ENCODE data around the gene CAMK1D. TPM values are rescaled to one million over a fixed set of nuclear protein-coding genes. Genes with fewer than 3 reads are reported as not detected.

Gene CAMK1D
- total RNA-seq, 2 donors from 2014 or later: 4.8 to 14.5 TPM

- no peak overlapping the region for H3K27ac ChIP-seq
- TF ChIP-seq, protein P1, sequence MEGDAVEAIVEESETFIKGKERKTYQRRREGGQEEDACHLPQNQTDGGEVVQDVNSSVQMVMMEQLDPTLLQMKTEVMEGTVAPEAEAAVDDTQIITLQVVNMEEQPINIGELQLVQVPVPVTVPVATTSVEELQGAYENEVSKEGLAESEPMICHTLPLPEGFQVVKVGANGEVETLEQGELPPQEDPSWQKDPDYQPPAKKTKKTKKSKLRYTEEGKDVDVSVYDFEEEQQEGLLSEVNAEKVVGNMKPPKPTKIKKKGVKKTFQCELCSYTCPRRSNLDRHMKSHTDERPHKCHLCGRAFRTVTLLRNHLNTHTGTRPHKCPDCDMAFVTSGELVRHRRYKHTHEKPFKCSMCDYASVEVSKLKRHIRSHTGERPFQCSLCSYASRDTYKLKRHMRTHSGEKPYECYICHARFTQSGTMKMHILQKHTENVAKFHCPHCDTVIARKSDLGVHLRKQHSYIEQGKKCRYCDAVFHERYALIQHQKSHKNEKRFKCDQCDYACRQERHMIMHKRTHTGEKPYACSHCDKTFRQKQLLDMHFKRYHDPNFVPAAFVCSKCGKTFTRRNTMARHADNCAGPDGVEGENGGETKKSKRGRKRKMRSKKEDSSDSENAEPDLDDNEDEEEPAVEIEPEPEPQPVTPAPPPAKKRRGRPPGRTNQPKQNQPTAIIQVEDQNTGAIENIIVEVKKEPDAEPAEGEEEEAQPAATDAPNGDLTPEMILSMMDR (IDR thresholded peaks at IDR 0.05): no peak
- TF ChIP-seq POLR2A (IDR thresholded peaks at IDR 0.05) (no peak), POLR2AphosphoS5 (IDR thresholded peaks at IDR 0.05) (no peak)
- H3K9me3 ChIP-seq: no peaks in the 10 kb centered on the region
- intact Hi-C loops (cut with DNase I): no loop called here
- H3K27me3 ChIP-seq (replicated peaks; ENCODE audit: insufficient read depth): no peaks in the 10 kb centered on the region
- 60% methylated on average over 7 of the region's 7 CpGs for WGBS
- no peaks in the 10 kb centered on the region for H3K36me3 ChIP-seq
- no peaks in the 10 kb centered on the region for H3K4me1 ChIP-seq (replicated peaks)
- no peak overlapping the region for H3K4me3 ChIP-seq
- DNase-seq (ENCODE audit: low spot score): no peak
These were observed 151.3 kb downstream of the CAMK1D start for GRCh38 chr10:12500381-12501303.

GRCh38 chr10:12501324-12501723 lies 152.0 kb downstream of the CAMK1D start:
- WGBS: 80% methylated on average over 12 of the region's 12 CpGs
- H3K9me3 ChIP-seq: no peaks in the 10 kb centered on the region
- DNase-seq (ENCODE audit: low spot score): no peak
- H3K27ac ChIP-seq: no peak overlapping the region
- intact Hi-C loops (cut with DNase I): no loop called here
- no peaks in the 10 kb centered on the region for H3K36me3 ChIP-seq
- TF ChIP-seq, protein P1 (IDR thresholded peaks at IDR 0.05): no peak
- TF ChIP-seq POLR2A (IDR thresholded peaks at IDR 0.05) (no peak), POLR2AphosphoS5 (IDR thresholded peaks at IDR 0.05) (no peak)
- no peak overlapping the region for H3K4me3 ChIP-seq
- no peaks in the 10 kb centered on the region for H3K4me1 ChIP-seq (replicated peaks)
- no peaks in the 10 kb centered on the region for H3K27me3 ChIP-seq (replicated peaks; ENCODE audit: insufficient read depth)

DNA sequence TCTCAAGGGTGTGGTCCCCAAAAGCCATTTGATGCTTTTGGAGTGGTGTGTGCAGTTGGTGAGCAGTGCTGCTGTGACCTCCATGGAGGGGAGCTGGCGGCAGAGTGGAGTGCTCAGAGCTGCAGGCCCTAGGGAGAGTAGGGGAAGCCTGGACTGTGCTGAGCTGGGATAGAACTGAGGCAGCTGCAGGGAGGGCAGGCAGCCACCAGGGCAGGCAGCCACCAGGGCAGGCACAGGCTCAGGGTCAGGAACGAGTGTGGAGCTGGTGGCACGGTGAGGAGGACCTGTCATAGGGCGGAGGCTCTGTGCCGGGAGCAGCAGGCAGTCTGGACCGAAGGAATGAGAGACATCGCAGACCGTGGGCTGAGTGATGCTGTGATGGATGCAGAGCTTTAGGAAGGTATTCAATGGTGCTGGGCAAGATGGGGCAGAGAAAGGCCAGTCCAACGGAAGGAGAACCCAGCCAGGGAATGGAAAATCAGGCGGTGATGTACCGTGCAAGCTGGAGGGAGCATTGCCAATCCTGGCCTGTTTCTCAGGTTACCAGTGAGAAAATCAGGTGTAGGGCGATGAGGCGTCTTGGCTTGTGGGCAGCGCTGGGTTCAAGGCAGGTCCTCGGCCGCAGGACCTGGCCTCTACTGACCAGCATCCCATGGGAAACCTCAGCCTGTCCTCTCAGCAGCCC lies 152.6 kb downstream of the CAMK1D start:
- H3K9me3 ChIP-seq: no peaks in the 10 kb centered on the region

GRCh38 chr10:12502526-12503274 lies 153.4 kb downstream of the CAMK1D start:
- WGBS: 89% methylated on average over 19 of the region's 19 CpGs
- intact Hi-C loops (cut with DNase I): no loop called here
- DNase-seq (ENCODE audit: low spot score): no peak
- Histone ChIP-seq H3K27me3 (replicated peaks; ENCODE audit: insufficient read depth) (no peaks in the 10 kb centered on the region), H3K4me3 (no peak overlapping the region), H3K36me3 (no peaks in the 10 kb centered on the region), H3K27ac (no peak overlapping the region), H3K9me3 (no peaks in the 10 kb centered on the region), H3K4me1 (replicated peaks) (no peaks in the 10 kb centered on the region)
- no peak for TF ChIP-seq POLR2A (IDR thresholded peaks at IDR 0.05)
- TF ChIP-seq, protein P1 (IDR thresholded peaks at IDR 0.05): no peak
- no peak for TF ChIP-seq POLR2AphosphoS5 (IDR thresholded peaks at IDR 0.05)

More for the DNA sequence above, 152.6 kb downstream of the CAMK1D start:
- no peak overlapping the region for H3K27ac ChIP-seq
- TF ChIP-seq, protein P1 (IDR thresholded peaks at IDR 0.05): no peak
- TF ChIP-seq POLR2AphosphoS5 (IDR thresholded peaks at IDR 0.05): no peak
- no peaks in the 10 kb centered on the region for H3K4me1 ChIP-seq (replicated peaks)
- no peaks in the 10 kb centered on the region for H3K27me3 ChIP-seq (replicated peaks; ENCODE audit: insufficient read depth)
- WGBS: 86% methylated on average over 16 of the region's 16 CpGs
- no peaks in the 10 kb centered on the region for H3K36me3 ChIP-seq
- intact Hi-C loops (cut with DNase I): no loop called here
- DNase-seq (ENCODE audit: low spot score): no peak
- no peak overlapping the region for H3K4me3 ChIP-seq
